ENCODE measurements around the gene GALNT18. TPM values are rescaled to one million over a fixed set of nuclear protein-coding genes. Genes with fewer than 3 reads are reported as not detected.

The GALNT18 gene
- total and polyA plus RNA-seq, 2 of the 4 experiments (the other 2 are of a cell fraction): 9.5 to 11.3 TPM

DNA sequence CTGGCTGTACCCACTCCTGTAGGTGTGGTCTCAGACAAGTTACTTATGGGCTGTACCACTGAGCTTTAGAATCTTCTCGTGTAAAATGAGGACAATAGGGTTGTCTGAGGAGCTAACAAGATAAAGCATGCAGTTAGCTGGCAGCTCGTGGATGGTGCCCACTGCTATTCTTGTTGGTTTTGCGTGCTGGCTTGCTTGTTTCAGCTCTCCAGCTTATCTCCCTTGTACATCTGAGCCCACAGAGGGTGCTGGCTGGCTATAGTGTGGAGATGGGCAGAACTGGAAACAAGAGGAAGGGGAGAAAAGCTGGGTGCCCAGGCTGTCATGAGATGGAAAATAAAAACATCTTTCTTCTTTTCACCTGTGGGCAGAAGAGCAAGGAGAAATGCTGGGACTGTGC lies 46.5 kb upstream of the GALNT18 start:
- Histone ChIP-seq H2BK20ac (ENCODE audit: low read depth, low read length) (no peak overlapping the region), H3K79me1 (ENCODE audit: low read depth in 1 of 2, low read length in 2 of 2) (no peaks in the 10 kb centered on the region), H3K9me3 (ENCODE audit: control insufficient read depth, insufficient read depth, low read length) (peaks cover 3% of the 10 kb centered on the region), H3K27ac (ENCODE audit: insufficient read depth, low read length) (no peak overlapping the region), H2BK15ac (ENCODE audit: low read depth, low read length) (no peak overlapping the region), H3K18ac (ENCODE audit: low read depth, low read length) (no peak overlapping the region), H2BK5ac (ENCODE audit: low read depth, low read length, poor library complexity, severe bottlenecking) (no peak overlapping the region), H2BK120ac (ENCODE audit: low read depth, low read length) (no peak overlapping the region), H3K4ac (ENCODE audit: low read depth, low read length) (no peak overlapping the region), H3K4me3 (ENCODE audit: insufficient read depth, low read depth, low read length) (no peak overlapping the region), H3K56ac (ENCODE audit: extremely low read depth, insufficient read depth, low read length) (no peak overlapping the region), H3K14ac (replicated peaks; ENCODE audit: low read depth, low read length) (no peak overlapping the region), H3K36me3 (ENCODE audit: control insufficient read depth, insufficient read depth, low read length) (no peaks in the 10 kb centered on the region), H2AFZ (replicated peaks; ENCODE audit: low read length, poor library complexity) (no peak overlapping the region), H2AK5ac (ENCODE audit: low read depth, low read length) (no peak overlapping the region), H4K5ac (ENCODE audit: low read depth, low read length) (no peak overlapping the region), H3K4me2 (ENCODE audit: low read depth, low read length) (no peak overlapping the region), H4K8ac (ENCODE audit: low read depth in 2 of 2, low read length in 2 of 2) (no peak overlapping the region), H3K27me3 (ENCODE audit: control insufficient read depth, insufficient read depth, low read length) (peaks cover 66% of the 10 kb centered on the region), H4K20me1 (ENCODE audit: insufficient read depth, low read length) (no peaks in the 10 kb centered on the region), H3K9ac (ENCODE audit: low read depth, low read length) (no peak overlapping the region), H4K91ac (ENCODE audit: insufficient read depth, low read depth, low read length) (no peak overlapping the region), H3K4me1 (ENCODE audit: control insufficient read depth, insufficient read depth, low read length) (no peaks in the 10 kb centered on the region), H3K23ac (ENCODE audit: low read depth, low read length) (no peak overlapping the region), H3K9me1 (ENCODE audit: insufficient read depth, low read length) (no peaks in the 10 kb centered on the region), H2AK9ac (replicated peaks; ENCODE audit: low read depth, low read length, poor library complexity) (no peak overlapping the region)
- BruUV-seq (replicated peaks): no TSS peak
- dilution Hi-C loops (cut with HindIII; ENCODE audit: low sequenced_read_pairs, unreplicated experiment): no loop called here
- DNase-seq (no peak), ATAC-seq (ENCODE audit: low read depth) (no peak)
- ChIA-PET POLR2A (ENCODE audit: unreplicated experiment) (no interaction called here), CTCF (no interaction called here)
- WGBS, 2 experiments (ENCODE audit: extremely low coverage in 2 of 2, insufficient read length in 1 of 2): 67% methylated on average over 1 of the region's 3 CpGs; no CpG with 5 or more reads in 1 of the 2 experiments
- no peak for TF ChIP-seq MXI1 (IDR thresholded peaks at IDR 0.05; ENCODE audit: borderline replicate concordance, low read depth, low read length)
- TF ChIP-seq, protein P1, sequence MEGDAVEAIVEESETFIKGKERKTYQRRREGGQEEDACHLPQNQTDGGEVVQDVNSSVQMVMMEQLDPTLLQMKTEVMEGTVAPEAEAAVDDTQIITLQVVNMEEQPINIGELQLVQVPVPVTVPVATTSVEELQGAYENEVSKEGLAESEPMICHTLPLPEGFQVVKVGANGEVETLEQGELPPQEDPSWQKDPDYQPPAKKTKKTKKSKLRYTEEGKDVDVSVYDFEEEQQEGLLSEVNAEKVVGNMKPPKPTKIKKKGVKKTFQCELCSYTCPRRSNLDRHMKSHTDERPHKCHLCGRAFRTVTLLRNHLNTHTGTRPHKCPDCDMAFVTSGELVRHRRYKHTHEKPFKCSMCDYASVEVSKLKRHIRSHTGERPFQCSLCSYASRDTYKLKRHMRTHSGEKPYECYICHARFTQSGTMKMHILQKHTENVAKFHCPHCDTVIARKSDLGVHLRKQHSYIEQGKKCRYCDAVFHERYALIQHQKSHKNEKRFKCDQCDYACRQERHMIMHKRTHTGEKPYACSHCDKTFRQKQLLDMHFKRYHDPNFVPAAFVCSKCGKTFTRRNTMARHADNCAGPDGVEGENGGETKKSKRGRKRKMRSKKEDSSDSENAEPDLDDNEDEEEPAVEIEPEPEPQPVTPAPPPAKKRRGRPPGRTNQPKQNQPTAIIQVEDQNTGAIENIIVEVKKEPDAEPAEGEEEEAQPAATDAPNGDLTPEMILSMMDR (conservative IDR thresholded peaks at IDR 0.05; ENCODE audit: low read depth, low read length): no peak
- no peak for TF ChIP-seq MAFK (IDR thresholded peaks at IDR 0.05; ENCODE audit: low read depth, low read length)
- intact Hi-C loops (cut with micrococcal nuclease): no loop called here
- in situ Hi-C loops (cut with MboI; ENCODE audit: low sequenced_read_pairs): no loop called here

Measured in IMR-90 (cell line).